Thoracic aorta (tissue), 2 donors: ENCODE results near the gene NAA35. TPM values are rescaled to one million over a fixed set of nuclear protein-coding genes. Genes with fewer than 3 reads are reported as not detected.

Experiments
- ATAC-seq: fragments of 150-250 bp; one replicate; pipeline ENCODE4 v1.8.0; 2017; ENCODE audit warnings: low read depth; ENCODE audit not compliant: insufficient number of reproducible peaks, low FRiP score
- DNase-seq: peaks from one replicate; pipeline ENCODE4 v3.0.0-alpha.2; 2020; ENCODE audit warnings: low spot score
- H3K27ac ChIP-seq, 2 donors: fragments of 200-600 bp; sonication (generic); 1 replicate in 1 of 2; 2 replicates in 1 of 2; pipeline ENCODE4 v1.5.1; 2016; ENCODE audit warnings: mild to moderate bottlenecking in 2 of 2, moderate library complexity in 2 of 2
- H3K27me3 ChIP-seq: fragments of 200-600 bp; sonication (generic); replicated peaks from 2 replicates; pipeline ENCODE4 v1.6.0; 2016; ENCODE audit warnings: mild to moderate bottlenecking; ENCODE audit not compliant: insufficient read depth
- H3K36me3 ChIP-seq: fragments of 200-600 bp; sonication (generic); one replicate; pipeline ENCODE4 v1.5.1; 2016
- H3K4me1 ChIP-seq, 2 donors: fragments of 200-600 bp; sonication (generic); 1 replicate in 1 of 2; 2 replicates in 1 of 2; pipeline versions ENCODE4 v1.5.1 to v1.6.0; 2016; ENCODE audit warnings: low read depth in 2 of 2, mild to moderate bottlenecking in 1 of 2; ENCODE audit not compliant: control insufficient read depth in 1 of 2
- H3K4me3 ChIP-seq: fragments of 200-600 bp; sonication (generic); 2 replicates; pipeline ENCODE4 v1.5.1; 2016; ENCODE audit warnings: mild to moderate bottlenecking
- H3K9me3 ChIP-seq: fragments of 200-600 bp; sonication (generic); 2 replicates; pipeline ENCODE4 v1.5.1; 2016
- total RNA-seq, 2 donors: library from RNA; depleted of rRNA; stranded (reverse); fragments of >200 nt; gene quantifications; one replicate each; pipeline versions ENCODE4 v1.1.0 to v1.2.3, GENCODE V29; 2016
- TF ChIP-seq, protein P1 (sequence below): fragments of 200-600 bp; sonication (generic); IDR thresholded peaks from one replicate; pipeline ENCODE4 v1.5.1; 2019; ENCODE audit warnings: antibody characterized with exemption

The NAA35 gene
- total RNA-seq, 2 donors from 2014 or later, result 14.3 to 14.8 TPM

DNA sequence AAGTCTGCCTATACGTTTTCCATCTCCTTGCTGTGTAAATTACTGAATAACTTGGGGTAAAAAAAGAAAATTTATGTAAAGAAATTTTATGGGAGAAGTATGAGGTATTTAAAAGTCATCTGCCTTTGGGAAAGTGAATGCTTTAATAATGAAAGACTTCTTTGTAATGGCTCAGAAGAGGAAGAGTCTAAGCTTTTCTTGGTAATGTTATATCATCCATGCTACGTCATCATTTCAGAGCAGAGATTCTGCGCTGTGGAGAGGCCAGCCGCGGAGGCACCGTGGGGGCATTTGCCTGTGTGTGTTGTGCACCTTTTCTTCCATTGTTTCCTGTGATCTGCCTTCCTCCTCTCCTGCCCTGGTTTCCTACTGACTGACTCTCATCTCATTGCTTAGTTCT is 80.2 kb downstream of the NAA35 start:
- Histone ChIP-seq H3K4me1 (no peaks in the 10 kb centered on the region), H3K4me3 (no peak overlapping the region), H3K9me3 (no peaks in the 10 kb centered on the region), H3K27me3 (no peaks in the 10 kb centered on the region), H3K36me3 (peaks cover 27% of the 10 kb centered on the region), H3K27ac (no peak overlapping the region)
- ATAC-seq (no peak), DNase-seq (no peak)
- TF ChIP-seq, protein P1, sequence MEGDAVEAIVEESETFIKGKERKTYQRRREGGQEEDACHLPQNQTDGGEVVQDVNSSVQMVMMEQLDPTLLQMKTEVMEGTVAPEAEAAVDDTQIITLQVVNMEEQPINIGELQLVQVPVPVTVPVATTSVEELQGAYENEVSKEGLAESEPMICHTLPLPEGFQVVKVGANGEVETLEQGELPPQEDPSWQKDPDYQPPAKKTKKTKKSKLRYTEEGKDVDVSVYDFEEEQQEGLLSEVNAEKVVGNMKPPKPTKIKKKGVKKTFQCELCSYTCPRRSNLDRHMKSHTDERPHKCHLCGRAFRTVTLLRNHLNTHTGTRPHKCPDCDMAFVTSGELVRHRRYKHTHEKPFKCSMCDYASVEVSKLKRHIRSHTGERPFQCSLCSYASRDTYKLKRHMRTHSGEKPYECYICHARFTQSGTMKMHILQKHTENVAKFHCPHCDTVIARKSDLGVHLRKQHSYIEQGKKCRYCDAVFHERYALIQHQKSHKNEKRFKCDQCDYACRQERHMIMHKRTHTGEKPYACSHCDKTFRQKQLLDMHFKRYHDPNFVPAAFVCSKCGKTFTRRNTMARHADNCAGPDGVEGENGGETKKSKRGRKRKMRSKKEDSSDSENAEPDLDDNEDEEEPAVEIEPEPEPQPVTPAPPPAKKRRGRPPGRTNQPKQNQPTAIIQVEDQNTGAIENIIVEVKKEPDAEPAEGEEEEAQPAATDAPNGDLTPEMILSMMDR, result no peak

DNA sequence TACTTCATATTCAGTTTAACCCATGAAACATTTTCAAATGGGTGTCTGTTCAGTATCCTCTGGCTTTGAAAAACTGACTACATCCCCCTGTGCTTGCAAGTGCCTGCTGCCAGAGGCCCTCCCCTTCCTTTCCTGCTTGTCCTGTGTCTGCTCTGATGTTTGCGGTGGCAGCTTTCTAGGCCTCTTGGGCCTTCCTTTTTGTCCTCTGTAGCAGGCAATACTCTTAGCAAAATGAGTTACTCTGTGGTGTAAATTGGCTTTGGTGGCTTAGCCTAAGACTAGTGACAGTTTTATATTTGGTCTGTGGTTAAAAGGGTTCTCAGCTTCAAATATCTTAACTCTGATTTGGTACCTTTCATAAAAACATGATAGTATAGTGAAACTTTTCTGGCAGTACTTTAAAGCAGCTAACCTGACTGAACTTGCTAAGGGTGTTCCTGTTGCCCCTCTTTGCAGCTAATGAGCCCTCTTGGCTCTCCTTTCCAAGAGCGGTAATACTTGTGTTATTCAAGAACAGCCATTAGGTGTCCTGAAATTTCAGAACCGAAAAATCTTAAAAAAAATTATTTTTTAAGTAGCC is 81.8 kb downstream of the NAA35 start:
- Histone ChIP-seq H3K9me3 (no peaks in the 10 kb centered on the region), H3K27me3 (no peaks in the 10 kb centered on the region), H3K36me3 (peaks cover 27% of the 10 kb centered on the region), H3K27ac (no peak overlapping the region), H3K4me3 (no peak overlapping the region), H3K4me1 (no peaks in the 10 kb centered on the region)
- DNase-seq (no peak), ATAC-seq (no peak)
- TF ChIP-seq, protein P1, result no peak

DNA sequence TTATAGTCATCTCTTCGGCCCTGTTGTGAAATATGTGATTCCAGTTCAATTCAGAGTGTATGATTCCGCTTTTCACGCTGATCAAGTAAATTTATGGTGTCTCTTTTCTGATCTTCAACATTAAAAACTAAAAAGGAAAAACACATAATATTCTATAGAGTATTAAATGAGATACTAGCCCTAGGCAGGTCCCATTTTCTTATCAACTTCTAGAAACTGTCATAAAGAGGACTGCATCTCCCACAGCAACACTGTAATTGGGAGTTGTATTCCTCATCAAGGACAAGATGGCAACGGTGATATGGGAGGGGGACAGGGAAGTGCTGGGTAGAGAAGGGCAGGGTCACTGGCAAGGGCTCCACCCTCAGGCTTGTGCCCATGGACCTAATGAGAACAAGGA is 86.8 kb downstream of the NAA35 start:
- no peak for DNase-seq
- H3K4me1 ChIP-seq, result no peaks in the 10 kb centered on the region
- no peak for ATAC-seq
- no peak overlapping the region for H3K27ac ChIP-seq
- TF ChIP-seq, protein P1, result no peak
- H3K36me3 ChIP-seq, result peaks cover 15% of the 10 kb centered on the region
- H3K4me3 ChIP-seq, result no peak overlapping the region
- H3K27me3 ChIP-seq, result no peaks in the 10 kb centered on the region
- H3K9me3 ChIP-seq, result no peaks in the 10 kb centered on the region

DNA sequence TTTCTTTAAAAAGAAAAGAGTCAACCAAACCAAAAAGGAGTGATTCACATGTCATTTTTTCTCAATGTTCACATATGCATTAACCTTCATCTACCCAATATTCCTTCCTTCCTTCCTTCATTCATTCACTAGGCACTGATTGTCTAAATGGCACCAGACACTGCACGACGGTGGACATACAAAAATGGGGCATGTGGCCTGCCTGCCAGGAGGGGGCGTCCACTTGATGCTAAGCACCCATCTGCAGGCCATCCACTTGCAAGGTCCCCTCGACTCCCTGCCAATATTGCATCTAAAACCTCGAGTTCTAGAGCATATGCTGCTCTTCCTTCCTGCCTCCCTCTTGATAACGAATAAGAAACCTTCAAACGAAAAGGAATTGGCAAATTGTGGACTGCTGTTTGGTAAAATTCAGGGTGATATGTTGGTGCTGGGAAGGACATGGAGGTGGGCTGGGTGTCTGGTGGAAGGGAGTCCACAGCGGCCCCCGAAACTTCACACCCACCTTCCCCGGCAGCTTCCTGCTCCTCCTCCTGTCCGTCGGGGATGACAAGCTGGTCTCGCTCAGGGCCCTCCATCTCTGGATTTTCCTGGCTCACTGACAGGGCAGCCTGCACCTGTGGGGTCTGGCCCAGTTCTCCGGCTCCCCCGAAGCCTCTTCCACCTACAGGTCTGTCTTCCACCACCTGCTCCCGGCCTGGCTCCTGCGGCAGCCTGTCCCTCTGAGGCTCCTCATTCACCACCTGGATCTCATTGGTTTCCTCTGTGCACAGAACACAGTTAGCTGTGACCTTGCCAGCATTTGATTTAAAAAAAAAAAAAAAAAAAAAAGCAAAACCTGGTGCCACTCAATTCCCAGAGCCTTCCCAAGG is 94.2 kb downstream of the NAA35 start:
- H3K36me3 ChIP-seq, result no peaks in the 10 kb centered on the region
- H3K9me3 ChIP-seq, result no peaks in the 10 kb centered on the region
- DNase-seq, result no peak
- TF ChIP-seq, protein P1, result no peak
- no peaks in the 10 kb centered on the region for H3K27me3 ChIP-seq
- H3K4me3 ChIP-seq, result no peak overlapping the region
- no peak for ATAC-seq
- H3K27ac ChIP-seq, result no peak overlapping the region
- no peaks in the 10 kb centered on the region for H3K4me1 ChIP-seq

DNA sequence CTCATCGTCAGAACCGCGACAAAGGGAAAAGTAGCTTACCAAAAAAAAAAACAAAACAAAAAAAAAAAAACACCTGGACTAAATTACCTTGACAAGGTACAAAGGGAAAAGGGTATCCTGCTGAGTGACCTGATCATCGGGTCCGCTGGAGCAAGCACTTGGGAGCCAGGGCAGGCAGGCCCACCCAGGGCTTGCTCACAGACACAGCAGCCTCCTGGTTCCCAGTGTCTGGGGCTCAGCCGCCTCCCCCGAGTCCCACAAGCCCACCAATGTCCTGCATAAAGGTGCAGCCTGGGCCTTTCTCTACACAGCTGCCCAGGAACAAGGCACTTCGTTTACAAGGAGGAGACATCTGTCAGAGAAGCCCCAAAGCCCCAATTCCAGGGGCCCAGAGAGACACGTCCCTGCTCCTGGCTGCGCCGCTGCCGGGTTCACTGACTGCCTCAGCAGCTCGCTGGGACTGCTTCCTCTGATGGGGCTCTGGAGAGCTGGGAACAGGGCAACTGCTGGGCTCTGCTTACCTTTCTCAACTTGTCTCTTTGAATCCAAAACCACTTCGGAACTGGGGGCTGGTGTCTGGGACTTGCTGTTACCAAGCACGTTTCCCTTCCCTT is 95.0 kb downstream of the NAA35 start:
- Histone ChIP-seq H3K4me1 (no peaks in the 10 kb centered on the region), H3K9me3 (no peaks in the 10 kb centered on the region), H3K27me3 (no peaks in the 10 kb centered on the region), H3K36me3 (no peaks in the 10 kb centered on the region), H3K27ac (no peak overlapping the region), H3K4me3 (no peak overlapping the region)
- ATAC-seq (no peak), DNase-seq (no peak)
- TF ChIP-seq, protein P1, result no peak
